ENCODE measurements around the gene PLAA.
A peak's percentile ranks its signal among the peaks of the same experiment; 100 is the strongest.
"Not testable (repeated sequence)": the region's sequence is repeated elsewhere in the genome, so short reads cannot be mapped to it uniquely, and the experiment has no call there.

Gene PLAA

GRCh38 chr9:26928902-26929495, 18.0 kb downstream of the PLAA start:
- no peak for DNase-seq (ENCODE audit: low read depth)

GRCh38 chr9:26925609-26926008, 21.4 kb downstream of the PLAA start:
- DNase-seq (ENCODE audit: low read depth): no peak

- no peak for DNase-seq (ENCODE audit: low read depth)
Observed at GRCh38 chr9:26919698-26920097, 27.3 kb downstream of the PLAA start.

GRCh38 chr9:26913138-26913668, 33.8 kb downstream of the PLAA start:
- DNase-seq (ENCODE audit: low read depth): no peak

GRCh38 chr9:26904671-26905070, 42.4 kb downstream of the PLAA start:
- no peak for DNase-seq (ENCODE audit: low read depth)

- no peak for DNase-seq (ENCODE audit: low read depth)
Observed at GRCh38 chr9:26904070-26904469, 43.0 kb downstream of the PLAA start.

- no peak for DNase-seq (ENCODE audit: low read depth)
Observed at GRCh38 chr9:26893030-26893676, 53.9 kb downstream of the PLAA start.

- DNase-seq (ENCODE audit: low read depth): peak; percentile 89
Observed at GRCh38 chr9:26892251-26893029, 54.6 kb downstream of the PLAA start, which contains the start of gene CAAP1. TSS of gene CAAP1 (minus strand) at chr9:26892802. CDS start at chr9:26892715, 87 bp downstream.

GRCh38 chr9:26891726-26892125, 55.3 kb downstream of the PLAA start:
- DNase-seq (ENCODE audit: low read depth): no peak

GRCh38 chr9:26888271-26888670, 58.8 kb downstream of the PLAA start:
- DNase-seq (ENCODE audit: low read depth): no peak

GRCh38 chr9:26882154-26882553, 64.9 kb downstream of the PLAA start:
- no peak for DNase-seq (ENCODE audit: low read depth)

- no peak for DNase-seq (ENCODE audit: low read depth)
Observed at GRCh38 chr9:26880262-26880661, 66.8 kb downstream of the PLAA start.

- DNase-seq (ENCODE audit: low read depth): not testable (repeated sequence)
Observed at GRCh38 chr9:26875155-26875554, 71.9 kb downstream of the PLAA start.

GRCh38 chr9:26870292-26870691, 76.8 kb downstream of the PLAA start:
- no peak for DNase-seq (ENCODE audit: low read depth)

- peak; percentile 2 for DNase-seq (ENCODE audit: low read depth)
Observed at GRCh38 chr9:26863074-26863473, 84.0 kb downstream of the PLAA start.

GRCh38 chr9:26856413-26857032, 90.5 kb downstream of the PLAA start:
- DNase-seq (ENCODE audit: low read depth): peak; percentile 33

All from fibroblast of gingiva (primary cell).